GM18498 (cell line): Measurements from ENCODE around the gene SLC9A5.

Experiments used
- ATAC-seq: cut with Tn5 transposase; IDR thresholded peaks from one replicate; pipeline ENCODE4 v1.9.1; 2021; ENCODE audit warnings: mild to moderate bottlenecking, moderate library complexity; ENCODE audit not compliant: unreplicated experiment

The SLC9A5 gene

GRCh38 chr16:67280090-67281015 is 31.6 kb downstream of the SLC9A5 start:
- no peak for ATAC-seq

DNA sequence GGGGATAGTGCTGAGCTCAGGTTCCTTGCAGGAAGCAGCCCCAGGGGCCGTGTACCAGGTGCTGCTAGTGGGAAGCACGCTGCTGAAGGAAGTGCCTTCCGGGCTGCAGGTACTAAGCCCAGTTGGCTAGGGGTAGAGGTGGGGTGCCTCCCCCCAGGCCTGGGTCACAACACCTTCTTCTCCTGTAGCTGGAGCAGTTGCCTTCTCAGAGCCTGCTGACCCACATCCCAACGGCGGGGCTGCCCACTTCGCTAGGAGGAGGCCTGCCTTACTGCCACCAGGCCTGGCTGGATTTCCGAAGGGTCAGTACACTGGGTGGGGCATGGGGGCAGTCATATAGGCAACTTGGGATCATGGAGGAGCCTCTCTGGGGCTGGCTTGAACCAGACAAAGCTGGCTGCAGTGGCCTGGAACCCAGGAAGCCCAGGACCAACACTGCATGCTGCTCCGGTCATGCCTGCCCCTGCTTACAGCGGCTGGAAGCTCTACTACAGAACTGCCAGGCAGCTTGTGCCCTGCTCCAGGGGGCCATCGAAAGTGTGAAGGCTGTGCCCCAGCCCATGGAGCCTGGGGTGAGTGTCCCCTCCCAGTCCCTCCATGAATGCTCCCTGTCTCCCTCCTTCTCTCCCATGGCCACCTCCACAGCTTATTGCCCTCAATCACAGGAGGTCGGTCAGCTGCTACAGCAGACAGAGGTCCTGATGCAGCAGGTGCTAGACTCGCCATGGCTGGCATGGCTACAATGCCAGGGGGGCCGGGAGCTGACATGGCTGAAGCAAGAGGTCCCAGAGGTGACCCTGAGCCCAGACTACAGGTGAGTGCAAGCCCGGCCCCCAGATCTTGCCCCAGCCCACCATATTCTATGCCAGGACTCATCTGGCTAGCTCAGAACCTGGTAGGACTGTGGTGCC is 33.0 kb downstream of the SLC9A5 start:
- ATAC-seq: no peak

GRCh38 chr16:67282447-67282805 is 33.6 kb downstream of the SLC9A5 start:
- no peak for ATAC-seq

DNA sequence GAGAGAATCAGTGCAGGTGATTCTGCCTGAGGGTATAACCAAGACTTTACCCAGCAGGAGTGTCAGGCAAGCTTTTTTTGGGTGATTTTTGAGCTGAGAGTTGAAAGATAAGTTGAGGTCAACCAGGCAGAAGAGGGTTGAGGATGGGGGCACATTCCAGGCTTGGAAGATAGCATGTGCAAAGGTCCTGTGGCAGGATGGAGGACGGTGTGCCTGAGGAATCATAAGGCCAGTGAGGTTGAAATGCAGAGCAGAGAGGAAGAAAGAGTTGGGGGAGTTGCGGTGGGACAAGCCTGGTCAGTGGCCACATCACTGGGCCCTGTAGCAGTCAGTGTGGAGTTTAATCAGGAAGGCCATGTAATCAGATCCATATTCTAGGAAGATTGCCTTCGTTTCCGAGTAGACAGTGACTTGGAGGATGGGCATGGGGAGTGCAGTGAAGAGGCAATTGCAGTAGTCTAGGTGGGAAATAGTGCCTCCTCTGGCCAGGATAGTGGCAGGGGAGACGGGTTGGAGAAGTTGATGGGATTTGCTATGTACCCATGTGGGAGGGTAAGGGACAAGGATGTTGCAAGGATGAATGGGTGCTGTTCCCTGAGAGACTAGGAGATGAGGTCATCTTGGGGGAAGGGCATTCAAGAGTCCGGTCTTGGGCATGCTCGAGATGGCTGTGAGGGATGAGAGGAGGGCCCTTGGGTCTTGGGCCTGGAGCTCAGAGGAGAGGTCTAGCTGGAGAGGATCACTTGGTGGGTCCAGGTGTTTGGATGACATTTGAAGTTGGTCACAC is 34.5 kb downstream of the SLC9A5 start:
- ATAC-seq: no peak

- ATAC-seq: no peak
These were observed 35.2 kb downstream of the SLC9A5 start for GRCh38 chr16:67283826-67284555.

GRCh38 chr16:67284699-67285646 is 36.2 kb downstream of the SLC9A5 start:
- no peak for ATAC-seq

DNA sequence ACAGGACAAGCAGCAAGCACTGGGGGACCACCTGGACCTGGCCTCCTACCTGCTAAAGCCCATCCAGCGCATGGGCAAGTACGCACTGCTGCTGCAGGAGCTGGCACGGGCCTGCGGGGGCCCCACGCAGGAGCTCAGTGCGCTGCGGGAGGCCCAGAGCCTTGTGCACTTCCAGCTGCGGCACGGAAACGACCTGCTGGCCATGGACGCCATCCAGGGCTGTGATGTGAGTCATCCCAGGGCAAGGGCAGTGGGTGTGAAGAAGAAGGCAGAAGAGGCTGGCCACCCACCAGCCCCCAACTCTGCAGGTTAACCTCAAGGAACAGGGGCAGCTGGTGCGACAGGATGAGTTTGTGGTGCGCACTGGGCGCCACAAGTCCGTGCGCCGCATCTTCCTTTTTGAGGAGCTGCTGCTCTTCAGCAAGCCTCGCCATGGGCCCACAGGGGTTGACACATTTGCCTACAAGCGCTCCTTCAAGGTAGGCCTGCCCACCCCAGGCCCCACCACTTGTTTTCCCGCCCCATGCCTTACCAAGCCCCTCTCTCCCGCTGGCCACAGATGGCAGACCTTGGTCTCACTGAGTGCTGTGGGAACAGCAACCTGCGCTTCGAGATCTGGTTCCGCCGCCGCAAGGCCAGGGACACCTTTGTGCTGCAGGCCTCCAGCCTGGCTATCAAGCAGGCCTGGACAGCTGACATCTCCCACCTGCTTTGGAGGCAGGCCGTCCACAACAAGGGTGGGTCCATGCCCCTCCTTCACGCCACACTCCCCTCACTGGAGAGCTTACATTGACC is 37.9 kb downstream of the SLC9A5 start:
- no peak for ATAC-seq

GRCh38 chr16:67287960-67288359 is 39.2 kb downstream of the SLC9A5 start:
- no peak for ATAC-seq

DNA sequence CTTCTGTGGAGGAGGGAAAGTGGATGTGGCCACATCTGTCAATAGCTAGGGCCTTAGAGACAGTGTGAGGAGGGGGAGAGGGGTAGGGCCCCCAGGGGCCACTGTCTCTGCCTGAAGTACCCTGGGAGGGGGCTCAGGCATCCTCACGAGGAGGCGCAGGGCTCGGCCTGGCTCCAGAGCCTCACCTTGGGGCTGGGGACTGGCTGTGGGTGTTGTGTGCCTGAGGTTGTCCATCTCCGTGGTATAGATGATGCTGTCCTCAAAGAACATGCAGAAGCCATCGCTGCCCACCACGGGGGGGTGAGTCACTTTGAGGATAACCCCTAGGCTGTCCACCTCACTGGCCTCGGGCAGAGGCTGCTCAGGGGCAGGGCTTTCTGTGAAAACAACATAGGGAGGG is 42.7 kb downstream of the SLC9A5 start:
- ATAC-seq: no peak

- no peak for ATAC-seq
These were observed 45.5 kb downstream of the SLC9A5 start for GRCh38 chr16:67294171-67294757.

DNA sequence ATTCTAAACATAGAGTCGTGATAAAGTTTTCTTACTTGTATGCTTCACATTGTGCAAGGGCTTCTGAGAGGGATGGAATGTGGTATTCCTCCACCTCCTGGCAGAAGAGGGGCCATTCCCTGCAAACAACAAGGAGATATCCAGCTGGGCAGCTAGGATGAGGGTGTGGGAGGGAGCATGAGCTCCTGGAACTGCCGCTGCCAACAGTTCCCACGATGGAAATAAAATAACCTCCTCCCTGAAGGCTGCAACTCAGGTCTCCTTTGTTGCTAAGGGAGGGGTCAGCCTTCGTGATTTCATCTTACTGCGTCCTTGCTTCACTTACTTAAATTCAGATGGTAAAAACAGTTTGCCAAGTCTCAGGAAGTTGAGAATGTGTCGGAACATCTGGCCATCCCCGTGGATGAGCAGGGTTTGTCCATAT is 46.2 kb downstream of the SLC9A5 start:
- ATAC-seq: no peak

DNA sequence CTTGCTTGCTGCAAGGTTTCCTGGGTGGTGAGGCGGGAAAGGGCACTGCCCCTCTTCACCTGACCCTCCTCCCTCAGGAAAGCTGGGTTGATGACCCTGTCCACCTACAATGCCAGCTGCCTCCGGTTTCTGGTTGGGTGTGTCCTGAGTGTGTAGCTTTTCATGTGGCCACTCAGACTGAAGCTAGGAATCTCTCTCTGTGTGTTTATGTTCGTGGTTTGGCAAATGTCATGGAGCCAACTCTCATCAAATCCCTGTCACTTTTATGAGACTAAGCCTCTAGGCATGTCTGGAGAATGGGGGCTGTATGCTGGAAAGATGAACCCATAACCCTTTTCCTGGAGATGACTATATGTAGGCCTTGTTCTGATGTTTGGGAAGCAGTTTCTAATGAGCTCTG is 47.6 kb downstream of the SLC9A5 start:
- ATAC-seq: no peak

DNA sequence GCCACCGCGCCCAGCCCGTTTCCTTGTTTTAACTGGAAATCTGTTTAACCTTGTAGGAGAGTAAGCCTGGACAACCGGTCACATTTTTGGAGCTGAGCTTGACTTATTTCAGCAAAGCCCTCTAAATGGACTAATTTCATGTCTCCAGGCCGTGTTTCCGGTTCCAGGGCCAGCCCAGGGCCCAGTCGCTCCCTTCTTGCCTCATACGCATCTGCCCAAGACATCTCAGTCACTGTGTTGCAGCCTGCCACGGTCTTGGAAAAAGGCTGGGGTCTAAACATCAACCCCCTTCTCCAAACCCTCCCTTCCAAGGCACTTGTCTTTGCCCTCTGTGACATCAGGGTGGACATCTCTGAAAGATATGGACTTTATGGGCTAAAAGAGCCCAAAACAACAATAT is 49.5 kb downstream of the SLC9A5 start:
- ATAC-seq: no peak

GRCh38 chr16:67299269-67299668 is 50.5 kb downstream of the SLC9A5 start:
- no peak for ATAC-seq

DNA sequence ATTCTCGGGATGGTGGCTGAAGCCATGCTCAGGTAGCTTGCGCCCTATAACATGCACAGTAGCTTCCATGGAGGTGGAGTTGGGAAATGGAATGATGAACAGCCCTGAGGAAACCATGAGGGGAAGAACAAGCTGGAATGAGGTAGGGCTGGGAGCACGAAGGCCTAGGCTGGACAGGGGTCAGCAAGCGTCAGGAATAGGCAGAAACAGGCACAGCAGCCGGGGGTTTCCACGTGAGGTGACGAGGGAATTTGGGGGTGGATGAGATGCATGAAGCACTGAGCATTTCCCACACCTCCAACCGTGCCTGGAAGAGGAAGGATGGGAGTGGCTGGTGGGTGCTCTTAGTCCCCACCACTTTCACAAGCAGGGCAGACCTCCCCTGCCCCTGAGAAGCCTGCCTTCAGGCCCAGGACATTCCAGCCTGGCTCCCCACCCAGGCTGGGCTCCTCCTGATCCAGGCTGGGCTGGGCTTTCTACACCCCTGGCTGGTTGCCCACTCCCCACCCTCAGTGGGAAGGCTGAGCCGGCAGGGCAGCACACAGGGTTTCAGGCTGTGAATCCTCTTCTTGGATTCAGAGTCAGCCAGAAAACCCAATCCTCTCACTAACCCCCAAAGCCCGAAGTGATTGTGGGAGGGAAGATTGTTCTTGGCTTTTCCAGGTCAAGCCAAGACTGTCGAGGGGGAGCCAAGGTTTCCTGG is 52.5 kb downstream of the SLC9A5 start:
- no peak for ATAC-seq

GRCh38 chr16:67302076-67302475 is 53.3 kb downstream of the SLC9A5 start:
- ATAC-seq: no peak

DNA sequence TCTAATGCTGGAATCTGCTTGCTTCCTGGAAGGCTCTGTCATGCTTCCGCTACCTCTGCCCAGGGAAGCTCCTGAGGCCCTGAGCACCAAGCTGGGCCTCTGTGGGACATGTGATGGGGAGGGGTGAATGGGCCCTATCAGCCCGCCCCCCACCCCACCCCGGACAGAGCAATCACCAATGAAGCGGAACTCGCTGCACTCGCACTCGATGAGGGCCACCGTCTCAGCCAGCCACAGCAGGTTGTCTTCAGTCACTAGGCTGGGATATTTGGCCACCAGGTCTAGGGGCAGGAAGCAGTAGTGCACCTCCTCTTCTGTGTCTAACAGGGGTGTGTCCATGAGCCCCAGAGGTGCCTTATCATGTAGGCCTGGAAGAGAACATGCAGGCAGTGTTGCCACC is 54.2 kb downstream of the SLC9A5 start:
- no peak for ATAC-seq
